Measurements from ENCODE around the gene SCAPER.

DNA sequence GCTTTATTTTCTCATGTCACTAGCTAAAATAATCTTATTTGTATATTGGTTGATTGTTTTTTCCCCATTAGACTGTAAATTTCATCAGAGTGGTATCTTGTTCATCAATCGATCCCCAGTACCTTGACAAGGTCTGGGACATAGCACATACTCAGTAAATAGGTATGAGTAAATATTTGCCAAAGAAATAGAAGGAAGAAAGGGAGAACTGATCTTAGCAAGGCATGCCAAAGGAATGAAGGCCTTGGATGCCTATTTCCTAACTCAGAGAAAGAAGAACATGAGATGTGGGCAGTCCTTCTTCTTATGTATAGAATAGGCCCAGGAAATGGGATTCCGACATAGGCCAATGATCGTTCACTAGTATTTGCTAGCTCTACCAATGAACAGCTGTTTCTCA, 513.8 kb downstream of the SCAPER start:
- TF ChIP-seq, protein P1, sequence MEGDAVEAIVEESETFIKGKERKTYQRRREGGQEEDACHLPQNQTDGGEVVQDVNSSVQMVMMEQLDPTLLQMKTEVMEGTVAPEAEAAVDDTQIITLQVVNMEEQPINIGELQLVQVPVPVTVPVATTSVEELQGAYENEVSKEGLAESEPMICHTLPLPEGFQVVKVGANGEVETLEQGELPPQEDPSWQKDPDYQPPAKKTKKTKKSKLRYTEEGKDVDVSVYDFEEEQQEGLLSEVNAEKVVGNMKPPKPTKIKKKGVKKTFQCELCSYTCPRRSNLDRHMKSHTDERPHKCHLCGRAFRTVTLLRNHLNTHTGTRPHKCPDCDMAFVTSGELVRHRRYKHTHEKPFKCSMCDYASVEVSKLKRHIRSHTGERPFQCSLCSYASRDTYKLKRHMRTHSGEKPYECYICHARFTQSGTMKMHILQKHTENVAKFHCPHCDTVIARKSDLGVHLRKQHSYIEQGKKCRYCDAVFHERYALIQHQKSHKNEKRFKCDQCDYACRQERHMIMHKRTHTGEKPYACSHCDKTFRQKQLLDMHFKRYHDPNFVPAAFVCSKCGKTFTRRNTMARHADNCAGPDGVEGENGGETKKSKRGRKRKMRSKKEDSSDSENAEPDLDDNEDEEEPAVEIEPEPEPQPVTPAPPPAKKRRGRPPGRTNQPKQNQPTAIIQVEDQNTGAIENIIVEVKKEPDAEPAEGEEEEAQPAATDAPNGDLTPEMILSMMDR (IDR thresholded peaks at IDR 0.05): no peak
- TF ChIP-seq, protein P2, sequence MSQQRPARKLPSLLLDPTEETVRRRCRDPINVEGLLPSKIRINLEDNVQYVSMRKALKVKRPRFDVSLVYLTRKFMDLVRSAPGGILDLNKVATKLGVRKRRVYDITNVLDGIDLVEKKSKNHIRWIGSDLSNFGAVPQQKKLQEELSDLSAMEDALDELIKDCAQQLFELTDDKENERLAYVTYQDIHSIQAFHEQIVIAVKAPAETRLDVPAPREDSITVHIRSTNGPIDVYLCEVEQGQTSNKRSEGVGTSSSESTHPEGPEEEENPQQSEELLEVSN (IDR thresholded peaks at IDR 0.05; ENCODE audit: borderline replicate concordance, low read depth): no peak
- TF ChIP-seq RFX5 (IDR thresholded peaks at IDR 0.05) (no peak), POLR2A (IDR thresholded peaks at IDR 0.05; ENCODE audit: low read length) (no peak), EP300 (IDR thresholded peaks at IDR 0.05) (no peak), MAFK (IDR thresholded peaks at IDR 0.05; ENCODE audit: partially characterized antibody) (no peak)
- TF ChIP-seq, protein P3, sequence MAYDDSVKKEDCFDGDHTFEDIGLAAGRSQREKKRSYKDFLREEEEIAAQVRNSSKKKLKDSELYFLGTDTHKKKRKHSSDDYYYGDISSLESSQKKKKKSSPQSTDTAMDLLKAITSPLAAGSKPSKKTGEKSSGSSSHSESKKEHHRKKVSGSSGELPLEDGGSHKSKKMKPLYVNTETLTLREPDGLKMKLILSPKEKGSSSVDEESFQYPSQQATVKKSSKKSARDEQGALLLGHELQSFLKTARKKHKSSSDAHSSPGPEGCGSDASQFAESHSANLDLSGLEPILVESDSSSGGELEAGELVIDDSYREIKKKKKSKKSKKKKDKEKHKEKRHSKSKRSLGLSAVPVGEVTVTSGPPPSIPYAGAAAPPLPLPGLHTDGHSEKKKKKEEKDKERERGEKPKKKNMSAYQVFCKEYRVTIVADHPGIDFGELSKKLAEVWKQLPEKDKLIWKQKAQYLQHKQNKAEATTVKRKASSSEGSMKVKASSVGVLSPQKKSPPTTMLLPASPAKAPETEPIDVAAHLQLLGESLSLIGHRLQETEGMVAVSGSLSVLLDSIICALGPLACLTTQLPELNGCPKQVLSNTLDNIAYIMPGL (CRISPR knock-in tag; IDR thresholded peaks at IDR 0.05; ENCODE audit: borderline replicate concordance): no peak
- TF ChIP-seq, protein P4, sequence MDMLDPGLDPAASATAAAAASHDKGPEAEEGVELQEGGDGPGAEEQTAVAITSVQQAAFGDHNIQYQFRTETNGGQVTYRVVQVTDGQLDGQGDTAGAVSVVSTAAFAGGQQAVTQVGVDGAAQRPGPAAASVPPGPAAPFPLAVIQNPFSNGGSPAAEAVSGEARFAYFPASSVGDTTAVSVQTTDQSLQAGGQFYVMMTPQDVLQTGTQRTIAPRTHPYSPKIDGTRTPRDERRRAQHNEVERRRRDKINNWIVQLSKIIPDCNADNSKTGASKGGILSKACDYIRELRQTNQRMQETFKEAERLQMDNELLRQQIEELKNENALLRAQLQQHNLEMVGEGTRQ (IDR thresholded peaks at IDR 0.05): no peak

Data from A549 (cell line).